Neural crest cell (in vitro differentiated cells): ENCODE measurements around the gene CKAP2L. TPM values are rescaled to one million over a fixed set of nuclear protein-coding genes. Genes with fewer than 3 reads are reported as not detected.

Experiments used
- DNase-seq: peaks from one replicate; pipeline ENCODE4 v3.0.0; 2021; ENCODE audit warnings: low read depth, mixed read lengths, low spot score
- H3K27ac Mint-ChIP-seq: one replicate; pipeline ENCODE4 v1.8.0; 2021; ENCODE audit warnings: mild to moderate bottlenecking, mixed read lengths; ENCODE audit not compliant: unreplicated experiment
- H3K27me3 Mint-ChIP-seq: 2 replicates; pipeline ENCODE4 v1.8.0; 2021; ENCODE audit warnings: low read depth, mild to moderate bottlenecking, mixed read lengths
- H3K36me3 Mint-ChIP-seq: 2 replicates; pipeline ENCODE4 v1.8.0; 2021; ENCODE audit warnings: low read depth, mild to moderate bottlenecking, mixed read lengths
- H3K4me1 Mint-ChIP-seq: 2 replicates; pipeline ENCODE4 v1.8.0; 2021; ENCODE audit warnings: mixed read lengths
- H3K4me3 Mint-ChIP-seq: one replicate; pipeline ENCODE4 v1.8.0; 2021; ENCODE audit warnings: mild to moderate bottlenecking, mixed read lengths
- H3K9me3 Mint-ChIP-seq: 2 replicates; pipeline ENCODE4 v1.8.0; 2021; ENCODE audit warnings: mixed read lengths
- CTCF ChIP-seq: fragments of 200-600 bp; sonication (generic); conservative IDR thresholded peaks from 2 replicates; pipeline ENCODE4 v1.5.0; 2021; ENCODE audit warnings: antibody characterized with exemption, mild to moderate bottlenecking
- total RNA-seq: library from RNA; stranded (reverse); gene quantifications from 2 replicates; pipeline ENCODE4 v1.2.1, GENCODE V29; 2021

Gene CKAP2L
- total RNA-seq, 1 donor from 2014 or later: 27.4 TPM

- Mint-ChIP-seq H3K27me3 (peaks cover 4% of the 10 kb centered on the region), H3K4me3 (no peak overlapping the region), H3K9me3 (no peaks in the 10 kb centered on the region), H3K4me1 (peaks cover 9% of the 10 kb centered on the region), H3K36me3 (no peaks in the 10 kb centered on the region), H3K27ac (no peak overlapping the region)
- no peak for TF ChIP-seq CTCF
- no peak for DNase-seq
These were observed 50.5 kb downstream of the CKAP2L start for GRCh38 chr2:112713926-112714325.

GRCh38 chr2:112713585-112713925, 50.9 kb downstream of the CKAP2L start:
- Mint-ChIP-seq H3K27ac (no peak overlapping the region), H3K9me3 (no peaks in the 10 kb centered on the region), H3K36me3 (no peaks in the 10 kb centered on the region), H3K4me1 (peaks cover 9% of the 10 kb centered on the region), H3K27me3 (peaks cover 2% of the 10 kb centered on the region), H3K4me3 (no peak overlapping the region)
- no peak for TF ChIP-seq CTCF
- DNase-seq: no peak

- H3K36me3 Mint-ChIP-seq: no peaks in the 10 kb centered on the region
- no peak overlapping the region for H3K27ac Mint-ChIP-seq
- H3K27me3 Mint-ChIP-seq: peaks cover 2% of the 10 kb centered on the region
- H3K4me3 Mint-ChIP-seq: no peak overlapping the region
- TF ChIP-seq CTCF: no peak
- H3K9me3 Mint-ChIP-seq: no peaks in the 10 kb centered on the region
- H3K4me1 Mint-ChIP-seq: peaks cover 9% of the 10 kb centered on the region
- DNase-seq: no peak
These were observed 51.4 kb downstream of the CKAP2L start for GRCh38 chr2:112712903-112713584.

GRCh38 chr2:112712465-112712864, 51.9 kb downstream of the CKAP2L start:
- H3K27me3 Mint-ChIP-seq: peaks cover 2% of the 10 kb centered on the region
- H3K9me3 Mint-ChIP-seq: no peaks in the 10 kb centered on the region
- no peaks in the 10 kb centered on the region for H3K36me3 Mint-ChIP-seq
- no peak overlapping the region for H3K27ac Mint-ChIP-seq
- TF ChIP-seq CTCF: no peak
- H3K4me3 Mint-ChIP-seq: no peak overlapping the region
- DNase-seq: no peak
- peaks cover 9% of the 10 kb centered on the region for H3K4me1 Mint-ChIP-seq

- no peak for DNase-seq
- no peaks in the 10 kb centered on the region for H3K36me3 Mint-ChIP-seq
These were observed 53.3 kb downstream of the CKAP2L start for GRCh38 chr2:112710956-112711750.

More at GRCh38 chr2:112710956-112711750, 53.3 kb downstream of the CKAP2L start:
- TF ChIP-seq CTCF: no peak
- H3K4me1 Mint-ChIP-seq: peaks cover 9% of the 10 kb centered on the region
- peak overlapping the region; percentile 51 for H3K27ac Mint-ChIP-seq
- peaks cover 5% of the 10 kb centered on the region for H3K27me3 Mint-ChIP-seq
- no peak overlapping the region for H3K4me3 Mint-ChIP-seq
- no peaks in the 10 kb centered on the region for H3K9me3 Mint-ChIP-seq
